Mesenchymal stem cell (in vitro differentiated cells and primary cell): ENCODE results near the gene CMYA5.

ENCODE experiments used
- DNase-seq: peaks from one replicate; pipeline ENCODE4 v3.0.0-alpha.2; 2013
- H2AFZ ChIP-seq: one replicate; pipeline ENCODE4 v1.6.1; 2013; ENCODE audit warnings: low read depth, mild to moderate bottlenecking, control low read depth, inconsistent platforms, low read length, moderate library complexity
- H2AK5ac ChIP-seq: 2 replicates; pipeline ENCODE4 v1.6.1; 2013; ENCODE audit warnings: low read length, moderate library complexity, mild to moderate bottlenecking, inconsistent platforms; ENCODE audit not compliant: severe bottlenecking
- H2BK120ac ChIP-seq: one replicate; pipeline ENCODE4 v1.6.1; 2013; ENCODE audit warnings: low read depth, mild to moderate bottlenecking, inconsistent platforms, low read length, moderate library complexity
- H2BK12ac ChIP-seq, 2 experiments: one replicate each; pipeline ENCODE4 v1.6.1; 2013; ENCODE audit warnings: inconsistent platforms in 2 of 2, low read length in 2 of 2, mild to moderate bottlenecking in 2 of 2, moderate library complexity in 2 of 2, control low read depth in 1 of 2
- H2BK15ac ChIP-seq: one replicate; pipeline ENCODE4 v1.6.1; 2013; ENCODE audit warnings: mild to moderate bottlenecking, low read depth, inconsistent platforms; ENCODE audit not compliant: poor library complexity, severe bottlenecking
- H2BK5ac ChIP-seq: 2 replicates; pipeline ENCODE4 v1.6.1; 2013; ENCODE audit warnings: low read depth, mild to moderate bottlenecking, low read length, control low read depth, inconsistent platforms; ENCODE audit not compliant: poor library complexity, severe bottlenecking
- H3K14ac ChIP-seq, 2 experiments: one replicate each; pipeline ENCODE4 v1.6.1; 2013; ENCODE audit warnings: inconsistent platforms in 2 of 2, low read length in 2 of 2, control low read depth in 1 of 2, mild to moderate bottlenecking in 1 of 2, moderate library complexity in 1 of 2
- H3K18ac ChIP-seq, 2 experiments: one replicate each; pipeline ENCODE4 v1.6.1; 2013; ENCODE audit warnings: inconsistent platforms in 2 of 2, low read length in 2 of 2, control low read depth in 1 of 2, low read depth in 1 of 2, mild to moderate bottlenecking in 1 of 2
- H3K23ac ChIP-seq, 2 experiments: one replicate each; pipeline ENCODE4 v1.6.1; 2013; ENCODE audit warnings: inconsistent platforms in 2 of 2, low read length in 2 of 2, mild to moderate bottlenecking in 2 of 2, moderate library complexity in 2 of 2, control low read depth in 1 of 2
- H3K27ac ChIP-seq: 2 replicates; pipeline ENCODE4 v1.5.1; 2013; ENCODE audit warnings: mild to moderate bottlenecking, moderate library complexity, low read length, control low read depth, inconsistent platforms; ENCODE audit not compliant: poor library complexity, severe bottlenecking
- H3K27me3 ChIP-seq, 2 experiments: 2 replicates each; pipeline versions ENCODE4 v1.6.1 to v1.7.0; 2013; ENCODE audit warnings: low read length in 2 of 2, mild to moderate bottlenecking in 2 of 2, moderate library complexity in 2 of 2, control low read depth in 1 of 2, inconsistent platforms in 1 of 2; ENCODE audit not compliant: control insufficient read depth in 1 of 2, insufficient read depth in 1 of 2
- H3K36me3 ChIP-seq, 2 experiments: 2 replicates each; pipeline versions ENCODE4 v1.6.1 to v1.7.0; 2013; ENCODE audit warnings: low read length in 2 of 2, control low read depth in 1 of 2, inconsistent platforms in 1 of 2, low read depth in 1 of 2, mild to moderate bottlenecking in 1 of 2; ENCODE audit not compliant: insufficient read depth in 2 of 2, control insufficient read depth in 1 of 2
- H3K4ac ChIP-seq, 2 experiments: one replicate each; pipeline ENCODE4 v1.6.1; 2013; ENCODE audit warnings: inconsistent platforms in 2 of 2, low read length in 2 of 2, mild to moderate bottlenecking in 2 of 2, moderate library complexity in 2 of 2, control low read depth in 1 of 2, low read depth in 1 of 2
- H3K4me1 ChIP-seq: 2 replicates; pipeline ENCODE4 v1.6.1; 2013; ENCODE audit warnings: low read depth, low read length, control low read depth; ENCODE audit not compliant: control insufficient read depth, insufficient read depth
- H3K4me2 ChIP-seq: 2 replicates; pipeline ENCODE4 v1.6.1; 2013; ENCODE audit warnings: low read length, mild to moderate bottlenecking, inconsistent platforms; ENCODE audit not compliant: poor library complexity, severe bottlenecking
- H3K4me3 ChIP-seq, 2 experiments: 2 replicates each; pipeline versions ENCODE4 v1.5.1 to v1.7.0; 2013; ENCODE audit warnings: low read length in 2 of 2, mild to moderate bottlenecking in 2 of 2, control low read depth in 1 of 2, low read depth in 1 of 2; ENCODE audit not compliant: insufficient read depth in 1 of 2
- H3K79me1 ChIP-seq: replicated peaks from 2 replicates; pipeline ENCODE4 v1.6.1; 2013; ENCODE audit warnings: mild to moderate bottlenecking, control low read depth, low read length, inconsistent platforms; ENCODE audit not compliant: poor library complexity, severe bottlenecking
- H3K9ac ChIP-seq: 2 replicates; pipeline ENCODE4 v1.7.0; 2013; ENCODE audit warnings: mild to moderate bottlenecking, low read length, moderate library complexity
- H3K9me3 ChIP-seq: 2 replicates; pipeline ENCODE4 v1.7.0; 2013; ENCODE audit warnings: mild to moderate bottlenecking, low read length; ENCODE audit not compliant: control insufficient read depth
- H4K8ac ChIP-seq: one replicate; pipeline ENCODE4 v1.6.1; 2013; ENCODE audit warnings: inconsistent platforms, mild to moderate bottlenecking, low read length, moderate library complexity
- H4K91ac ChIP-seq: one replicate; pipeline ENCODE4 v1.6.1; 2013; ENCODE audit warnings: mild to moderate bottlenecking, low read length, inconsistent platforms
- whole genome bisulfite sequencing: methylation state at CpG from one replicate; pipeline ENCODE4 v1.1.7; 2013; ENCODE audit warnings: mixed read lengths; 5-methylcytosine and 5-hydroxymethylcytosine counted together

The CMYA5 gene

GRCh38 chr5:79811904-79812303, 122.3 kb downstream of the CMYA5 start:
- no peak overlapping the region for H3K4ac ChIP-seq
- H3K4me1 ChIP-seq, result no peaks in the 10 kb centered on the region
- H2BK12ac ChIP-seq, result no peak overlapping the region
- H2AFZ ChIP-seq, result no peak overlapping the region
- no peaks in the 10 kb centered on the region for H3K9me3 ChIP-seq
- peaks cover 0 to 9% of the 10 kb centered on the region in 2 experiments for H3K27me3 ChIP-seq
- no peak overlapping the region for H3K14ac ChIP-seq
- H2BK5ac ChIP-seq, result no peak overlapping the region
- no peak overlapping the region for H3K23ac ChIP-seq
- no peak overlapping the region for H4K91ac ChIP-seq
- no peak overlapping the region for H4K8ac ChIP-seq
- no peak overlapping the region for H2BK15ac ChIP-seq
- H3K18ac ChIP-seq, result no peak overlapping the region
- no peak overlapping the region for H3K4me2 ChIP-seq
- no peak for DNase-seq
- H3K36me3 ChIP-seq, result no peaks in the 10 kb centered on the region
- H3K9ac ChIP-seq, result no peak overlapping the region
- no peaks in the 10 kb centered on the region for H3K79me1 ChIP-seq
- H3K27ac ChIP-seq, result no peak overlapping the region
- no peak overlapping the region for H2BK120ac ChIP-seq
- 86% methylated on average over 3 of the region's 3 CpGs for WGBS
- no peak overlapping the region for H3K4me3 ChIP-seq
- no peak overlapping the region for H2AK5ac ChIP-seq

GRCh38 chr5:79814699-79815098, 125.1 kb downstream of the CMYA5 start:
- H2AK5ac ChIP-seq, result no peak overlapping the region
- H3K9ac ChIP-seq, result no peak overlapping the region
- no peak overlapping the region for H3K27ac ChIP-seq
- H2BK5ac ChIP-seq, result no peak overlapping the region
- no peak overlapping the region for H4K91ac ChIP-seq
- H3K4me2 ChIP-seq, result no peak overlapping the region
- H2AFZ ChIP-seq, result no peak overlapping the region
- no peak overlapping the region for H3K4ac ChIP-seq
- no peak for DNase-seq
- no peak overlapping the region for H3K4me3 ChIP-seq
- H2BK120ac ChIP-seq, result no peak overlapping the region
- no peak overlapping the region for H3K14ac ChIP-seq
- H4K8ac ChIP-seq, result no peak overlapping the region
- no peak overlapping the region for H3K23ac ChIP-seq
- 73% methylated on average over 2 of the region's 2 CpGs for WGBS
- no peaks in the 10 kb centered on the region for H3K79me1 ChIP-seq
- no peaks in the 10 kb centered on the region for H3K36me3 ChIP-seq
- H3K27me3 ChIP-seq, result peaks cover 0 to 9% of the 10 kb centered on the region in 2 experiments
- no peaks in the 10 kb centered on the region for H3K4me1 ChIP-seq
- H3K9me3 ChIP-seq, result no peaks in the 10 kb centered on the region
- no peak overlapping the region for H2BK15ac ChIP-seq
- no peak overlapping the region for H2BK12ac ChIP-seq
- H3K18ac ChIP-seq, result no peak overlapping the region

- WGBS, result 78% methylated on average over 2 of the region's 2 CpGs
- Histone ChIP-seq H3K4ac (no peak overlapping the region), H3K4me1 (no peaks in the 10 kb centered on the region), H3K9ac (no peak overlapping the region), H3K27ac (no peak overlapping the region), H2AFZ (no peak overlapping the region), H4K8ac (no peak overlapping the region), H3K36me3 (no peaks in the 10 kb centered on the region), H3K4me3 (no peak overlapping the region), H3K27me3 (peaks cover 0 to 9% of the 10 kb centered on the region in 2 experiments), H3K4me2 (no peak overlapping the region), H2BK12ac (no peak overlapping the region), H4K91ac (no peak overlapping the region), H2AK5ac (no peak overlapping the region), H3K14ac (no peak overlapping the region), H2BK120ac (no peak overlapping the region), H3K79me1 (no peaks in the 10 kb centered on the region), H3K9me3 (no peaks in the 10 kb centered on the region), H3K23ac (no peak overlapping the region), H2BK15ac (no peak overlapping the region), H3K18ac (no peak overlapping the region), H2BK5ac (no peak overlapping the region)
- no peak for DNase-seq
Observed at GRCh38 chr5:79816014-79816413, 126.4 kb downstream of the CMYA5 start.

GRCh38 chr5:79820648-79821047, 131.0 kb downstream of the CMYA5 start:
- H2BK5ac ChIP-seq, result no peak overlapping the region
- H3K36me3 ChIP-seq, result no peaks in the 10 kb centered on the region
- no peaks in the 10 kb centered on the region for H3K9me3 ChIP-seq
- H3K27ac ChIP-seq, result no peak overlapping the region
- no peak overlapping the region for H4K8ac ChIP-seq
- 87% methylated on average over 5 of the region's 5 CpGs for WGBS
- no peaks in the 10 kb centered on the region for H3K4me1 ChIP-seq
- no peak overlapping the region for H3K23ac ChIP-seq
- no peak overlapping the region for H2BK12ac ChIP-seq
- H2BK15ac ChIP-seq, result no peak overlapping the region
- no peak overlapping the region for H3K4me3 ChIP-seq
- no peak overlapping the region for H2BK120ac ChIP-seq
- no peak overlapping the region for H2AFZ ChIP-seq
- H3K79me1 ChIP-seq, result no peaks in the 10 kb centered on the region
- H3K9ac ChIP-seq, result no peak overlapping the region
- no peak overlapping the region for H3K14ac ChIP-seq
- no peak overlapping the region for H3K4me2 ChIP-seq
- H3K4ac ChIP-seq, result no peak overlapping the region
- DNase-seq, result no peak
- H4K91ac ChIP-seq, result no peak overlapping the region
- H3K27me3 ChIP-seq, result peaks cover 0 to 1% of the 10 kb centered on the region in 2 experiments
- no peak overlapping the region for H2AK5ac ChIP-seq
- H3K18ac ChIP-seq, result no peak overlapping the region
